IMR-90 (cell line): ENCODE results near the gene AMFR.

Experiments
- BHLHE40 ChIP-seq: fragments of 150-350 bp; IDR thresholded peaks from 2 replicates; pipeline ENCODE4 v1.6.1; 2016; ENCODE audit warnings: mild to moderate bottlenecking, low read depth, low read length
- CEBPB ChIP-seq: IDR thresholded peaks from 2 replicates; pipeline ENCODE4 v1.6.1; 2012; ENCODE audit warnings: low read depth, low read length, improper control_type of control experiment
- MAFK ChIP-seq: IDR thresholded peaks from 2 replicates; pipeline ENCODE4 v1.6.1; 2012; ENCODE audit warnings: low read depth, low read length, improper control_type of control experiment
- MXI1 ChIP-seq: IDR thresholded peaks from 2 replicates; pipeline ENCODE4 v1.6.1; 2012; ENCODE audit warnings: low read depth, mild to moderate bottlenecking, low read length, moderate library complexity, borderline replicate concordance
- NFE2L2 ChIP-seq: fragments of 150-350 bp; IDR thresholded peaks from 2 replicates; pipeline ENCODE4 v1.6.1; 2016; ENCODE audit warnings: low read depth, mild to moderate bottlenecking, low read length
- POLR2A ChIP-seq: IDR thresholded peaks from 2 replicates; pipeline ENCODE4 v1.6.1; 2012; ENCODE audit warnings: mild to moderate bottlenecking, low read depth, low read length
- RFX5 ChIP-seq: IDR thresholded peaks from 2 replicates; pipeline ENCODE4 v1.8.0; 2012; ENCODE audit warnings: low read depth, mild to moderate bottlenecking, low read length, moderate library complexity
- SMC3 ChIP-seq: fragments of 150-350 bp; IDR thresholded peaks from 2 replicates; pipeline ENCODE4 v1.6.1; 2016; ENCODE audit warnings: low read depth, mild to moderate bottlenecking, antibody characterized with exemption, low read length, moderate library complexity
- TF ChIP-seq, protein P1 (sequence below): conservative IDR thresholded peaks from 2 replicates; pipeline ENCODE4 v1.5.1; 2012; ENCODE audit warnings: mild to moderate bottlenecking, low read depth, low read length, improper control_type of control experiment
- TF ChIP-seq, protein P2 (sequence below): fragments of 150-350 bp; IDR thresholded peaks from 2 replicates; pipeline ENCODE4 v1.6.1; 2016; ENCODE audit warnings: low read depth, mild to moderate bottlenecking, low read length, moderate library complexity, borderline replicate concordance
- TF ChIP-seq, protein P3 (sequence below): fragments of 150-350 bp; IDR thresholded peaks from 2 replicates; pipeline ENCODE4 v1.6.1; 2017; ENCODE audit warnings: mild to moderate bottlenecking, antibody characterized with exemption, low read length, low read depth

DNA sequence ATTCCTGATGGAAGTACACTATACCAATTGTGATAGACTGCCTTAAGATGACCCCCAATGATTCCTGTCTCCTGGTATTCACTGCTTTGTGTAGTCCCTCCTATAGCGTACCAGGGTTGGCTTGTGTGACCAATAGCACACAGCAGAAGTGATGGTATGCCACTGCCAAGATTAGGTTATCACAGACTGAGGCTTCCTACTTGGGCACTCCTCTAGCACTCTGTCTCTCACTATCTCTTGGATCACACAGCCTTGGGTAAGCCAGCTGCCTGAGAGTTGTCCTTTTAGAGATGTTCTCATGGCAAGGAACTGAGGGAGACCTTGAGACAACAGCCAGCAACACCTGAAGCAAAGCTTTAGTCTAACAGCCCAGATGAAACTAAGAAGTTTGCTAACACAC is 12.7 kb upstream of the AMFR start:
- TF ChIP-seq, protein P1, sequence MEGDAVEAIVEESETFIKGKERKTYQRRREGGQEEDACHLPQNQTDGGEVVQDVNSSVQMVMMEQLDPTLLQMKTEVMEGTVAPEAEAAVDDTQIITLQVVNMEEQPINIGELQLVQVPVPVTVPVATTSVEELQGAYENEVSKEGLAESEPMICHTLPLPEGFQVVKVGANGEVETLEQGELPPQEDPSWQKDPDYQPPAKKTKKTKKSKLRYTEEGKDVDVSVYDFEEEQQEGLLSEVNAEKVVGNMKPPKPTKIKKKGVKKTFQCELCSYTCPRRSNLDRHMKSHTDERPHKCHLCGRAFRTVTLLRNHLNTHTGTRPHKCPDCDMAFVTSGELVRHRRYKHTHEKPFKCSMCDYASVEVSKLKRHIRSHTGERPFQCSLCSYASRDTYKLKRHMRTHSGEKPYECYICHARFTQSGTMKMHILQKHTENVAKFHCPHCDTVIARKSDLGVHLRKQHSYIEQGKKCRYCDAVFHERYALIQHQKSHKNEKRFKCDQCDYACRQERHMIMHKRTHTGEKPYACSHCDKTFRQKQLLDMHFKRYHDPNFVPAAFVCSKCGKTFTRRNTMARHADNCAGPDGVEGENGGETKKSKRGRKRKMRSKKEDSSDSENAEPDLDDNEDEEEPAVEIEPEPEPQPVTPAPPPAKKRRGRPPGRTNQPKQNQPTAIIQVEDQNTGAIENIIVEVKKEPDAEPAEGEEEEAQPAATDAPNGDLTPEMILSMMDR = no peak
- TF ChIP-seq CEBPB = no peak
- TF ChIP-seq, protein P2, sequence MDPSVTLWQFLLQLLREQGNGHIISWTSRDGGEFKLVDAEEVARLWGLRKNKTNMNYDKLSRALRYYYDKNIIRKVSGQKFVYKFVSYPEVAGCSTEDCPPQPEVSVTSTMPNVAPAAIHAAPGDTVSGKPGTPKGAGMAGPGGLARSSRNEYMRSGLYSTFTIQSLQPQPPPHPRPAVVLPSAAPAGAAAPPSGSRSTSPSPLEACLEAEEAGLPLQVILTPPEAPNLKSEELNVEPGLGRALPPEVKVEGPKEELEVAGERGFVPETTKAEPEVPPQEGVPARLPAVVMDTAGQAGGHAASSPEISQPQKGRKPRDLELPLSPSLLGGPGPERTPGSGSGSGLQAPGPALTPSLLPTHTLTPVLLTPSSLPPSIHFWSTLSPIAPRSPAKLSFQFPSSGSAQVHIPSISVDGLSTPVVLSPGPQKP = no peak
- TF ChIP-seq, protein P3, sequence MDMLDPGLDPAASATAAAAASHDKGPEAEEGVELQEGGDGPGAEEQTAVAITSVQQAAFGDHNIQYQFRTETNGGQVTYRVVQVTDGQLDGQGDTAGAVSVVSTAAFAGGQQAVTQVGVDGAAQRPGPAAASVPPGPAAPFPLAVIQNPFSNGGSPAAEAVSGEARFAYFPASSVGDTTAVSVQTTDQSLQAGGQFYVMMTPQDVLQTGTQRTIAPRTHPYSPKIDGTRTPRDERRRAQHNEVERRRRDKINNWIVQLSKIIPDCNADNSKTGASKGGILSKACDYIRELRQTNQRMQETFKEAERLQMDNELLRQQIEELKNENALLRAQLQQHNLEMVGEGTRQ = no peak
- TF ChIP-seq RFX5 = no peak
- TF ChIP-seq SMC3 = no peak
- no peak for TF ChIP-seq POLR2A
- TF ChIP-seq BHLHE40 = no peak
- TF ChIP-seq NFE2L2 = no peak
- no peak for TF ChIP-seq MXI1
- TF ChIP-seq MAFK = no peak
